ENCODE measurements around the gene ARHGAP25. TPM values are rescaled to one million over a fixed set of nuclear protein-coding genes. Genes with fewer than 3 reads are reported as not detected.

Gene ARHGAP25
- total RNA-seq, 1 experiment from 2014 or later = 0.27 TPM

- intact Hi-C loops (cut with micrococcal nuclease) = no loop called here
- ChIA-PET CTCF (interaction anchor here (0.7 to 1.2 kb wide), 2 partner anchors 18 to 110 kb away, joined by 3 read pairs; no protein-coding TSS in a partner anchor), POLR2A (no interaction called here), RAD21 (ENCODE audit: low non-redundant PET in 1 of 2, low total read pairs in 2 of 2, uncharacterized antibody in 2 of 2, unreplicated experiment in 2 of 2) (no interaction called here)
- H3K4me1 ChIP-seq (ENCODE audit: control insufficient read depth in 1 of 2, insufficient read depth in 2 of 2, low read length in 2 of 2) = peaks cover 9 to 17% of the 10 kb centered on the region in 2 experiments; a peak in 3 of 4 replicates
- no peak overlapping the region for H3K27ac ChIP-seq (ENCODE audit: low read depth, low read length)
- no peaks in the 10 kb centered on the region for H4K20me1 ChIP-seq (ENCODE audit: insufficient read depth)
- H3K9me2 ChIP-seq (ENCODE audit: insufficient read depth) = no peaks in the 10 kb centered on the region
- H3K9ac ChIP-seq (ENCODE audit: low read length) = no peak overlapping the region
- no peak overlapping the region for H2AFZ ChIP-seq (ENCODE audit: low read depth, low read length, poor library complexity, severe bottlenecking)
- no peaks in the 10 kb centered on the region for H3K9me3 ChIP-seq (ENCODE audit: control insufficient read depth in 1 of 2, insufficient read depth in 1 of 2, low read depth in 1 of 2, low read length in 2 of 2)
- no peak for ATAC-seq
- no TSS peak for BruUV-seq (replicated peaks)
- H3K4me3 ChIP-seq (replicated peaks in 1 of 2; ENCODE audit: low read depth in 1 of 2, low read length in 2 of 2) = no peak overlapping the region
- no peaks in the 10 kb centered on the region for H3K79me2 ChIP-seq (ENCODE audit: insufficient read depth, low read length)
- peaks cover 10% of the 10 kb centered on the region; the same call in 1 of the 2 replicates for H3K27me3 ChIP-seq (ENCODE audit: insufficient read depth, low read length)
- no peak overlapping the region for H3K4me2 ChIP-seq (ENCODE audit: low read length)
- H3K36me3 ChIP-seq (ENCODE audit: control insufficient read depth in 1 of 2, insufficient read depth in 2 of 2, low read length in 2 of 2) = no peaks in the 10 kb centered on the region
- TF ChIP-seq POLR2AphosphoS5 (IDR thresholded peaks at IDR 0.05; ENCODE audit: low read depth, low read length) = no peak
- no peak for TF ChIP-seq EGR1 (IDR thresholded peaks at IDR 0.05; ENCODE audit: low read depth)
- no peak for TF ChIP-seq RAD21 (IDR thresholded peaks at IDR 0.05; ENCODE audit: low read depth)
- TF ChIP-seq CTCF (IDR thresholded peaks at IDR 0.05 in 2 of 3, conservative IDR thresholded peaks at IDR 0.05 in 1 of 3; ENCODE audit: borderline replicate concordance in 1 of 3, insufficient read depth in 1 of 3, low read depth in 2 of 3, low read length in 2 of 3) = no peak
- TF ChIP-seq ELF1 (IDR thresholded peaks at IDR 0.05; ENCODE audit: borderline replicate concordance, low read depth) = no peak
- no peak for TF ChIP-seq POLR2A (IDR thresholded peaks at IDR 0.05; ENCODE audit: borderline replicate concordance, extremely low read depth, insufficient read depth, insufficient read length)
- no peak for TF ChIP-seq ZBTB33 (IDR thresholded peaks at IDR 0.05; ENCODE audit: extremely low read depth, insufficient replicate concordance, low read length)
- TF ChIP-seq EZH2 (IDR thresholded peaks at IDR 0.05) = no peak
- TF ChIP-seq CBX3 (IDR thresholded peaks at IDR 0.05; ENCODE audit: low read depth) = no peak
- no peak for TF ChIP-seq REST (IDR thresholded peaks at IDR 0.05; ENCODE audit: low read depth)
- no peak for TF ChIP-seq ZFX (IDR thresholded peaks at IDR 0.05)
- no peak for TF ChIP-seq JUND (IDR thresholded peaks at IDR 0.05)
- DNase-seq (ENCODE audit: low read depth, low spot score) = no peak
Observed at GRCh38 chr2:68726608-68727367, 7.8 kb upstream of the ARHGAP25 start.
